ENCODE data around the gene RSPRY1. TPM values are rescaled to one million over a fixed set of nuclear protein-coding genes. Genes with fewer than 3 reads are reported as not detected.

The RSPRY1 gene
- total RNA-seq, 4 donors from 2014 or later = 28.2 to 31.8 (median 29.5) TPM

DNA sequence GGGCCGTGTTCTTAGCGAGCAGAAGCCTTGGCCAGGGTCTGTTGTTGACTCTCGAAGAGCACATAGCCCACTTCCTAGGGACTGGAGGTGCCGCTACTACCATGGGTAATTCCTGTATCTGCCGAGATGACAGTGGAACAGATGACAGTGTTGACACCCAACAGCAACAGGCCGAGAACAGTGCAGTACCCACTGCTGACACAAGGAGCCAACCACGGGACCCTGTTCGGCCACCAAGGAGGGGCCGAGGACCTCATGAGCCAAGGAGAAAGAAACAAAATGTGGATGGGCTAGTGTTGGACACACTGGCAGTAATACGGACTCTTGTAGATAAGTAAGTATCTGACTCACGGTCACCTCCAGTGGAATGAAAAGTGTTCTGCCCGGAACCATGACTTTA, 18.5 kb downstream of the RSPRY1 start:
- TF ChIP-seq POLR2A (IDR thresholded peaks at IDR 0.05) (no peak), POLR2AphosphoS5 (IDR thresholded peaks at IDR 0.05) (no peak)
- TF ChIP-seq, protein P1, sequence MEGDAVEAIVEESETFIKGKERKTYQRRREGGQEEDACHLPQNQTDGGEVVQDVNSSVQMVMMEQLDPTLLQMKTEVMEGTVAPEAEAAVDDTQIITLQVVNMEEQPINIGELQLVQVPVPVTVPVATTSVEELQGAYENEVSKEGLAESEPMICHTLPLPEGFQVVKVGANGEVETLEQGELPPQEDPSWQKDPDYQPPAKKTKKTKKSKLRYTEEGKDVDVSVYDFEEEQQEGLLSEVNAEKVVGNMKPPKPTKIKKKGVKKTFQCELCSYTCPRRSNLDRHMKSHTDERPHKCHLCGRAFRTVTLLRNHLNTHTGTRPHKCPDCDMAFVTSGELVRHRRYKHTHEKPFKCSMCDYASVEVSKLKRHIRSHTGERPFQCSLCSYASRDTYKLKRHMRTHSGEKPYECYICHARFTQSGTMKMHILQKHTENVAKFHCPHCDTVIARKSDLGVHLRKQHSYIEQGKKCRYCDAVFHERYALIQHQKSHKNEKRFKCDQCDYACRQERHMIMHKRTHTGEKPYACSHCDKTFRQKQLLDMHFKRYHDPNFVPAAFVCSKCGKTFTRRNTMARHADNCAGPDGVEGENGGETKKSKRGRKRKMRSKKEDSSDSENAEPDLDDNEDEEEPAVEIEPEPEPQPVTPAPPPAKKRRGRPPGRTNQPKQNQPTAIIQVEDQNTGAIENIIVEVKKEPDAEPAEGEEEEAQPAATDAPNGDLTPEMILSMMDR (IDR thresholded peaks at IDR 0.05) = no peak
- no peak for ATAC-seq
- Histone ChIP-seq H3K9me3 (no peaks in the 10 kb centered on the region), H3K27me3 (no peaks in the 10 kb centered on the region), H3K36me3 (peaks cover 0 to 53% of the 10 kb centered on the region in 2 donors), H3K4me3 (no peak overlapping the region), H3K27ac (no peak overlapping the region), H3K4me1 (no peaks in the 10 kb centered on the region)
- 84 to 95% methylated on average over 6 to 9 of the region's 12 CpGs for WGBS, 2 donors (ENCODE audit: low coverage in 1 of 2)

DNA sequence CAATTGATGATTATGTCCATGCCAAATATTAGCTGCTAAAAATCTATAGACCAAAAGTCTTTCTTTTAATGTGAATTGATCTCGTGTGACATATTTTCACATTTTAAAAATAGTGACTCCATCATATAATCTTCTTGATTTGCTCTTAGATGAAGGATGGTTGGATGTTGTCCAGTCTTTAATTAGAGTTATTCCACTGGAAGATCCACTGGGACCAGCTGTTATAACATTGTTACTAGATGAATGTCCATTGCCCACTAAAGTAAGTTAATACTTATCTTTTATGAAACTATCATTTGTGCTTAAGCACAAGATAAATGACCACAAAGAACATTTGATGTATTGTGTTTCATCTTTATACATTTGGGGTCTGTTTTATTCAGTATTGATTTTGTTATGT, 22.8 kb downstream of the RSPRY1 start:
- no peaks in the 10 kb centered on the region for H3K4me1 ChIP-seq
- peaks cover 0 to 94% of the 10 kb centered on the region in 2 donors for H3K36me3 ChIP-seq
- TF ChIP-seq POLR2AphosphoS5 (IDR thresholded peaks at IDR 0.05) (no peak), POLR2A (IDR thresholded peaks at IDR 0.05) (no peak), EP300 (IDR thresholded peaks at IDR 0.05) (no peak)
- TF ChIP-seq, protein P1 (IDR thresholded peaks at IDR 0.05) = no peak
- H3K9me3 ChIP-seq = no peaks in the 10 kb centered on the region
- no peak overlapping the region for H3K4me3 ChIP-seq
- 82 to 89% methylated on average over 1 of the region's 1 CpG for WGBS, 2 donors (ENCODE audit: low coverage in 1 of 2)
- no peak for ATAC-seq
- no peak overlapping the region for H3K27ac ChIP-seq
- H3K27me3 ChIP-seq = no peaks in the 10 kb centered on the region

DNA sequence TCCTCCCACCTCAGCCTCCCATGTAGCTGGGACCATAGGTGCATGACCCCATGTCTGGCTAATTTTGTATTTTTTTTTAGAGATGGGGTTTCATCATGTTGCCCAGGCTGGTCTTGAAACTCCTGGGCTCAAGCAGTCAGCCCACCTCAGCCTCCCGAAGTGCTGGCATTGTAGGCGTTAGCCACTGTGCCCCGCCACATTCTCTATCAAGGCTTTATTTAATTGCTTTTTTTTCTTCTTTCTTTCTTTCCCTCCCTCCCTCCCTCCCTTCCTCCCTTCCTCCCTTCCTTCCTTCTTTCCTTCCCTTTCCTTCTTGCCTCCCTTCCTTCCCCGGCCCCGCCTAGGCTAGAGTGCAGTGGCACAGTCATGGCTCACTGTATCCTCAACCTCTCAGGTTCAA, 23.7 kb downstream of the RSPRY1 start:
- ATAC-seq = no peak
- WGBS, 2 donors (ENCODE audit: low coverage in 1 of 2) = 92 to 100% methylated on average over 2 to 3 of the region's 5 CpGs
- no peak overlapping the region for H3K4me3 ChIP-seq
- H3K27me3 ChIP-seq = no peaks in the 10 kb centered on the region
- H3K9me3 ChIP-seq = no peaks in the 10 kb centered on the region
- no peaks in the 10 kb centered on the region for H3K4me1 ChIP-seq
- TF ChIP-seq POLR2AphosphoS5 (IDR thresholded peaks at IDR 0.05) (no peak), POLR2A (IDR thresholded peaks at IDR 0.05) (no peak), EP300 (IDR thresholded peaks at IDR 0.05) (no peak)
- TF ChIP-seq, protein P1 (IDR thresholded peaks at IDR 0.05) = no peak
- H3K27ac ChIP-seq = no peak overlapping the region
- H3K36me3 ChIP-seq = peaks cover 0 to 97% of the 10 kb centered on the region in 2 donors

DNA sequence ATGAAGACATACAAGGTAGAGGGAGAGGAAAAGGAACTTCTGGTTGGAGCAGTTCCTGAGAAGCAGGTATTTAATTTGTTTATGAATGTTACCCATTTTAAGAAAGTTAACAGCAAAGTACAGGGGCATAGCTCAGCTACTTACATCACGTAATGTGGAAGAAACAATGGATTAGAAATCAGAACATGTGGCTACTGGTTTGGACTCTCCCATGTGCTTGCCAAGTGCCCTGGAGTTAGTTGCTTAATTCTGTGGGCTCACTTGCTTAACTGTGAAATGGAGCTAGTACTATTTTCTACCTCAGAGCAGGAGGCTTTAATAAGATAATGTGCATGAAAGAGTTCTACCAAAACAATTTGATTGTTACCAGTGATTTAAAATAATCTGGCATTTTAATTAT, 27.3 kb downstream of the RSPRY1 start:
- H3K4me3 ChIP-seq = no peak overlapping the region
- no peak overlapping the region for H3K27ac ChIP-seq
- no peak for TF ChIP-seq EP300 (IDR thresholded peaks at IDR 0.05)
- TF ChIP-seq, protein P1 (IDR thresholded peaks at IDR 0.05) = no peak
- no peak for ATAC-seq
- H3K27me3 ChIP-seq = no peaks in the 10 kb centered on the region
- H3K4me1 ChIP-seq = no peaks in the 10 kb centered on the region
- H3K9me3 ChIP-seq = peaks cover 0 to 24% (median 0%) of the 10 kb centered on the region in 3 donors
- 100% methylated on average over 1 of the region's 1 CpG for WGBS, 2 donors (ENCODE audit: low coverage in 1 of 2)
- peaks cover 17 to 99% of the 10 kb centered on the region in 2 donors for H3K36me3 ChIP-seq

DNA sequence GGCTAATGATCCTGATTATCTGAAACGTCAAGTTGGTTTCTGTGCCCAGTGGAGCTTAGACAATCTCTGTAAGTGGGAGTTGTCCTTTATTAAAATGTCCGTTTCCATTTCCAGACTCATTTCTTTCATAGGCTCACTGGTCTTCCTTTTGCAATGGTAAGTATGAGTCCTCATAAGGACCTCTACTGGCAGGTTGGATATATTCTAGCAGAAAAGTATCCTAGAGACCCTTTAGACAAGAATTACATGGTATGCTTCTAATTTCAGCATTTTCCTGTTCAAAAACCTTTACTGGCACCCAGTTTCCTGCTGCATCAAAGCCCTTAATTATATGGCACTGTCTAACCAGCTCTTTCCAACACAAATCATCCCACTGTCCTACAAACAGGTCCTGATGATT, 30.8 kb downstream of the RSPRY1 start:
- H3K4me3 ChIP-seq = no peak overlapping the region
- 83 to 100% methylated on average over 1 to 2 of the region's 2 CpGs for WGBS, 2 donors (ENCODE audit: low coverage in 1 of 2)

More for the DNA sequence above, 30.8 kb downstream of the RSPRY1 start:
- peaks cover 0 to 24% (median 0%) of the 10 kb centered on the region in 3 donors for H3K9me3 ChIP-seq
- no peak overlapping the region for H3K27ac ChIP-seq
- H3K36me3 ChIP-seq = peaks cover 17 to 95% of the 10 kb centered on the region in 2 donors
- H3K4me1 ChIP-seq = no peaks in the 10 kb centered on the region
- ATAC-seq = no peak
- TF ChIP-seq POLR2A (IDR thresholded peaks at IDR 0.05) = no peak
- TF ChIP-seq, protein P1 (IDR thresholded peaks at IDR 0.05) = no peak
- no peak for TF ChIP-seq EP300 (IDR thresholded peaks at IDR 0.05)
- no peaks in the 10 kb centered on the region for H3K27me3 ChIP-seq

Data from gastroesophageal sphincter (tissue), 4 donors.